ENCODE measurements around the gene APOBEC3G.

- TF ChIP-seq CTCF (IDR thresholded peaks at IDR 0.05 in 2 of 3, conservative IDR thresholded peaks at IDR 0.05 in 1 of 3; ENCODE audit: control insufficient read depth in 2 of 3, extremely low read depth in 1 of 3, insufficient read depth in 1 of 3, low read depth in 3 of 3, low read length in 3 of 3) (no peak), POLR2A (IDR thresholded peaks at IDR 0.05; ENCODE audit: low read depth, low read length) (no peak), SMAD1 (IDR thresholded peaks at IDR 0.05; ENCODE audit: low read depth, partially characterized antibody) (no peak), HCFC1 (IDR thresholded peaks at IDR 0.05; ENCODE audit: low read length) (no peak)
These were observed 24.2 kb downstream of the APOBEC3G start for GRCh38 chr22:39101226-39101625.
